Body of pancreas (tissue), 4 donors: Measurements from ENCODE around the gene C7orf57. TPM values are rescaled to one million over a fixed set of nuclear protein-coding genes. Genes with fewer than 3 reads are reported as not detected.
A peak's percentile ranks its signal among the peaks of the same experiment; 100 is the strongest.
"Not testable (repeated sequence)": the region's sequence is repeated elsewhere in the genome, so short reads cannot be mapped to it uniquely, and the experiment has no call there.

Experiments used
- ATAC-seq: fragments of 150-250 bp; one replicate; pipeline ENCODE4 v1.9.1; 2016
- DNase-seq, 4 donors: peaks; one replicate each; pipeline ENCODE4 v3.0.0-alpha.2; 2019
- H3K27ac ChIP-seq, 4 donors: fragments of 200-600 bp; sonication (generic); 1 replicate in 3 of 4; 2 replicates in 1 of 4; pipeline versions ENCODE4 v1.5.1 to v1.6.1; 2016 to 2019; ENCODE audit warnings: mild to moderate bottlenecking in 1 of 4, mixed read lengths in 1 of 4, moderate library complexity in 1 of 4
- H3K27me3 ChIP-seq, 2 donors: fragments of 200-600 bp; sonication (generic); one replicate each; pipeline ENCODE4 v1.6.0; 2016; ENCODE audit warnings: mild to moderate bottlenecking in 1 of 2
- H3K36me3 ChIP-seq, 2 donors: fragments of 200-600 bp; sonication (generic); replicated peaks in 1 of 2; 2 replicates each; pipeline ENCODE4 v1.5.1; 2016; ENCODE audit warnings: low read depth in 2 of 2; ENCODE audit not compliant: insufficient read depth in 1 of 2
- H3K4me1 ChIP-seq: fragments of 200-600 bp; sonication (generic); one replicate; pipeline ENCODE4 v1.6.0; 2016
- H3K4me3 ChIP-seq, 2 donors: fragments of 200-600 bp; sonication (generic); 1 replicate in 1 of 2; 2 replicates in 1 of 2; pipeline ENCODE4 v1.5.1; 2016 to 2019
- H3K9me3 ChIP-seq, 3 donors: fragments of 200-600 bp; sonication (generic); 1 replicate in 2 of 3; 2 replicates in 1 of 3; pipeline ENCODE4 v1.5.1; 2016
- POLR2A ChIP-seq, 3 donors: fragments of 450-650 bp; IDR thresholded peaks; one replicate each; pipeline ENCODE4 v1.6.1; 2016; ENCODE audit warnings: antibody characterized with exemption in 3 of 3, mild to moderate bottlenecking in 2 of 3
- WGBS, 2 donors: methylation state at CpG; one replicate each; pipeline ENCODE4 v1.1.5; 2017; 5-methylcytosine and 5-hydroxymethylcytosine counted together
- intact Hi-C: fragments of 100-400 bp; cut with DNase I; formaldehyde crosslinking; loops from one replicate; pipeline ENCODE4 v1.15.1; 2023
- total RNA-seq, 2 donors: library from RNA; depleted of rRNA; stranded (reverse); fragments of >200 nt; gene quantifications; one replicate each; pipeline ENCODE4 v1.1.0, GENCODE V29; 2016
- TF ChIP-seq, protein P1 (sequence below), 7 experiments: fragments of 450-650 bp in 4 of 7; fragments of 200-600 bp in 3 of 7; sonication (generic) in 3 of 7; IDR thresholded peaks; one replicate each; pipeline ENCODE4 v1.5.1; 2016 to 2019; ENCODE audit warnings: antibody characterized with exemption in 7 of 7

The C7orf57 gene
- total RNA-seq = under 1 TPM in 1 of 2 donors, not detected in 1; 0.26 TPM

DNA sequence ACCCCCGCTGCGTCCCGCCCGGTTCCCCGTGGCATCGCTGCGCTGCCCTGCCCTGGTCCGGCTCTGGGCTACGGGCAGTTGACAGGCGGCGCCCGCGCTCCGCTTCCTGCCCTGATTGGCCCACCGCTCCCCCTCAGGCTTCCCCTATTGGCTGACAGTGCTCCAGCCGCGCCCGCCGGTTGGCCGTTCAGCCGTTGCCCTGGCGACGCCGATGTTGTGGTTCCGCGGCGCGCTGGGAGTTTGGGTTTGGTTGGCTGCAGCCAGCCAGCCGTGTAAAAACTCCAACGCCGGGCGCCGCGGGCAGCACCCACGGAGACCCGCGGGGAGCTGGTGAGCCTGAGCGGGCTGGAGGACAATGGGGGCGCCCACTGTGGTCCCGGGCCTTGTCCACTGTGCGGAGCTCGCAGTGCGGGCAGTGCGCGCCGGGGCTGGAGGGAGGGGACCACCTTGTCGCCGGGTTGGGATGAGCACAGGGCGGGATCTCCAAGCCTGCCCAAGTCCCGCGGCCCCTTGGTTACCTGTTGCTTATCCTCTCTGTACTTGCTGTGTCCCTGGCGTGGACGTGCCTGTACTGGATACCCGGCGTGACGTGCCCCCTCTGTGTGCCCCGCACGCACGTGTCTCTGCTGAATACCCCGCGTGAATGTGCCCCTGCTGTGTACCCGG is at the start of gene C7orf57:
Gene C7orf57, plus strand, starts transcription at position 243 of the 666 bp plus-strand sequence. CDS start 766 bp downstream, outside the sequence.
- Histone ChIP-seq H3K4me1 (peaks cover 10% of the 10 kb centered on the region), H3K27ac (no peak within 1 kb of the TSS), H3K9me3 (no peaks in the 10 kb centered on the region), H3K4me3 (peak within 1 kb of the TSS; percentile 39 to 43), H3K27me3 (peaks cover 0 to 9% of the 10 kb centered on the region in 2 donors), H3K36me3 (no peaks in the 10 kb centered on the region)
- 0% methylated on average over 7 to 56 of the region's 62 CpGs for WGBS, 2 donors
- ATAC-seq (peak; percentile 100), DNase-seq (peak; percentile 91 to 93 (median 92))
- TF ChIP-seq POLR2A (IDR thresholded peaks at IDR 0.05) = no peak
- TF ChIP-seq, protein P1, sequence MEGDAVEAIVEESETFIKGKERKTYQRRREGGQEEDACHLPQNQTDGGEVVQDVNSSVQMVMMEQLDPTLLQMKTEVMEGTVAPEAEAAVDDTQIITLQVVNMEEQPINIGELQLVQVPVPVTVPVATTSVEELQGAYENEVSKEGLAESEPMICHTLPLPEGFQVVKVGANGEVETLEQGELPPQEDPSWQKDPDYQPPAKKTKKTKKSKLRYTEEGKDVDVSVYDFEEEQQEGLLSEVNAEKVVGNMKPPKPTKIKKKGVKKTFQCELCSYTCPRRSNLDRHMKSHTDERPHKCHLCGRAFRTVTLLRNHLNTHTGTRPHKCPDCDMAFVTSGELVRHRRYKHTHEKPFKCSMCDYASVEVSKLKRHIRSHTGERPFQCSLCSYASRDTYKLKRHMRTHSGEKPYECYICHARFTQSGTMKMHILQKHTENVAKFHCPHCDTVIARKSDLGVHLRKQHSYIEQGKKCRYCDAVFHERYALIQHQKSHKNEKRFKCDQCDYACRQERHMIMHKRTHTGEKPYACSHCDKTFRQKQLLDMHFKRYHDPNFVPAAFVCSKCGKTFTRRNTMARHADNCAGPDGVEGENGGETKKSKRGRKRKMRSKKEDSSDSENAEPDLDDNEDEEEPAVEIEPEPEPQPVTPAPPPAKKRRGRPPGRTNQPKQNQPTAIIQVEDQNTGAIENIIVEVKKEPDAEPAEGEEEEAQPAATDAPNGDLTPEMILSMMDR (IDR thresholded peaks at IDR 0.05) = peak in 2 of 7 experiments; percentile 28 to 38
- intact Hi-C loops = no loop called here

DNA sequence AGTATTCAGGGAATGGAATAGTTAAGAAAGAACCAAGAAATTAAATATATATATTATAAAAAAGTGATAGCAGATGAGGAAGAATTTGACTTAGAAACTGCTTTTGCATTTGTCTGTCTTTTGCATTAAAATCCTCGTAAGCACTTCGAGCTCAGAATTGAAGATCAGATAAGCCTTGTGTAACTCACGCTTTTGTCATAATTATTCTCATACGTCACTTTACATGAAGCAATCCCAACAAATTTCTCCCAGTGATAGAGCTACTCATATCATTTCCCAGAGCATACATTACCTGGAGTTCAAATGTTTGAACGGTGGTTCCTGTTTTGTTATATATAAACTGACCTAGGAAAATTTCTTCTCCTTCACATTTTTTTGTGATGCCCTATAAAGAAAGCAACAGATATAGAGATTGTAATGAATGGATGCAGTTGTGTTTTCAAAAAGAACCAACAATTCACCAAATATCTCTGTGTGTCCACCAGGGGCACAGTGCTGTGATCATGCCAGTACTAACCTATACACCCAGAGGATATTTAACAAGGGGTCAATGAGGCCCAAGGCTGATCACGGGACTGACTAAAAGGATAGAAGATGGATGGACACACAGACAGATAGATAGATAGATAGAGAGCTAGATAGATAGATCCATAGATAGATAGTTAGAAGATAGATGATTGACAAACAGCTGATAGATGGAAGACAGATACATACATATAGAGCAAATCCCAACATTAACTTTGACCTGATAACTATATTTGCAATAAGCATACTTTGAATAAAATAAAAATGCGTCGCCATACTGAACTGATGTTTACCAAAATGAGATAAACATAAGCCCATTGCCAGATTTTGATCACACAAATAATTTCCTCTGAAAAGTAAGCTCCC is 46.6 kb upstream of the C7orf57 start:
- H3K4me3 ChIP-seq = no peak overlapping the region
- WGBS, 2 donors = 70% methylated on average over 8 of the region's 8 CpGs

DNA sequence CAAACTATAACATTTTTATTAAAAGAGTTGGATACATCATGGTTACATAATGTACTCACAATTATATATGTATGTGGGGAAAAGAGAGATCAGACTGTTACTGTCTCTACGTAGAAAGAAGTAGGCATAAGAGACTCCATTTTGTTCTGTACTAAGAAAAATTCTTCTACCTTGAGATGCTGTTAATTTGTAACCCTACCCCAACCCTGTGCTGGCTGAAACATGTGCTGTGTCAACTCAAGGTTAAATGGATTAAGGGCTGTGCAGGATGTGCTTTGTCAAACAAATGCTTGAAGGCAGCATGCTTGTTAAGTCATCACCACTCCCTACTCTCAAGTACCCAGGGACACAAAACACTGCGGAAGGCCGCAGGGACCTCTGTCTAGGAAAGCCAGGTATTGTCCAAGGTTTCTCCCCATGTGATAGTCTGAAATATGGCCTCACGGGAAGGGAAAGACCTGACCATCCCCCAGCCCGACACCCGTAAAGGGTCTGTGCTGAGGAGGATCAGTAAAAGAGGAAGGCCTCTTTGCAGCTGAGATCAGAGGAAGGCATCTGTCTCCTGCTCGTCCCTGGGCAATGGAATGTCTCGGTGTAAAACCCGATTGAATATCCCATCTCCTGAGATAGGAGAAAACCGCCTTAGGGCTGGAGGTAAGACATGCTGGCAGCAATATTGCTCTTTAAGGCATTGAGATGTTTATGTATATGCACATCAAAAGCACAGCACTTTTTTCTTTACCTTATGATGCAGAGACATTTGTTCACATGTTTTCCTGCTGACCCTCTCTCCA is 45.5 kb upstream of the C7orf57 start:
- not testable (repeated sequence) for H3K4me1 ChIP-seq, H3K27ac ChIP-seq, H3K4me3 ChIP-seq, H3K36me3 ChIP-seq, DNase-seq, H3K27me3 ChIP-seq, ATAC-seq, H3K9me3 ChIP-seq
- WGBS, 2 donors = 59 to 71% methylated on average over 10 of the region's 10 CpGs
- intact Hi-C loops = loop anchor here (5.0 kb wide), 1 partner anchor 117 kb away; no protein-coding TSS in a partner anchor

More for the DNA sequence above, 46.6 kb upstream of the C7orf57 start:
- Histone ChIP-seq H3K9me3 (no peaks in the 10 kb centered on the region), H3K27ac (no peak overlapping the region), H3K27me3 (no peaks in the 10 kb centered on the region), H3K4me1 (peaks cover 10% of the 10 kb centered on the region), H3K36me3 (no peaks in the 10 kb centered on the region)
- no peak for TF ChIP-seq POLR2A (IDR thresholded peaks at IDR 0.05)
- TF ChIP-seq, protein P1 (IDR thresholded peaks at IDR 0.05) = peak in 1 of 7 experiments; percentile 11
- intact Hi-C loops = loop anchor here (5.0 kb wide), 1 partner anchor 119 kb away; no protein-coding TSS in a partner anchor
- DNase-seq (no peak), ATAC-seq (no peak)

DNA sequence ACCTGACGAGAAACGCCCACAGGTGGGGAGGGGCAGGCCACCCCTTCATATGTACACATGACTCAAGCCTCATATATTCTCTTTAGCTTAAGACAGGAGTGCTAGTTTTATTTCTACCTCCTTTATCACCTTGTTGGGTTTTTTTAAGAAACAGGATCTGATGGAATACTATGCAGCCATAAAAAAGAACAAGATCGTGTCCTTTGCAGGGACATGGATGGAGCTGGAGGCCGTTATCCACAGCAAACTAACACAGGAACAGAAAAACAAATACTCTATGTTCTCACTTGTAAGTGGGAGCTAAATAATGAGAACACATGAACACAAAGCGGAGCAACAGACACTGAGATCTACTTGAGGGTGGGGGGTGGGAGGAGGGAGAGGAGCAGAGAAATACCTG is 44.8 kb upstream of the C7orf57 start:
- intact Hi-C loops = no loop called here
- TF ChIP-seq POLR2A (IDR thresholded peaks at IDR 0.05) = no peak
- TF ChIP-seq, protein P1 (IDR thresholded peaks at IDR 0.05) = no peak
- Histone ChIP-seq H3K27ac (no peak overlapping the region), H3K9me3 (no peaks in the 10 kb centered on the region), H3K27me3 (no peaks in the 10 kb centered on the region), H3K36me3 (no peaks in the 10 kb centered on the region), H3K4me1 (peaks cover 10% of the 10 kb centered on the region), H3K4me3 (no peak overlapping the region)
- WGBS, 2 donors = 94 to 97% methylated on average over 5 of the region's 5 CpGs
- DNase-seq (no peak), ATAC-seq (no peak)
